ENCODE data around the gene AKAP1.
"Not testable (repeated sequence)": the region's sequence is repeated elsewhere in the genome, so short reads cannot be mapped to it uniquely, and the experiment has no call there.

AKAP1 gene

DNA sequence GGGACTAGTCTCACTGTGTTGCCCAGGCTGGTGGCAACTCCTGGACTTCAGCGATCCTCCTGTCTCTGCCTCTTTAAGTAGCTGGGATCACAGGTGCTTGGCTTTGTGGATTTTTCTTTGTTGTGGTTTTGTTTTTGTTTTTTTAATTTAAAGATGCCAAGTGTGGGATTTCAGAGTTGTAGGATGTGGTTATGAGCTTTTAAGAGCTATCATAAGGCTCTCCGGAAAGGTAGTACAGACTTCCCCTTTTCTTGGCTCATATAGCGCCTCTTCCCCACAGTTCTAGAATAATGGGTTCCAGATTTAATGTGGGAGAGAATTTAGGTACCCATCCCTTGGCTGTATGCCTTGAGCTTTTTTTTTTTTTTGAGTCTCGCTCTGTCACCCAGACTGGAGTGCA is 17.1 kb downstream of the AKAP1 start:
- in situ Hi-C loops (cut with HindIII; ENCODE audit: low sequenced_read_pairs) = no loop called here
- H3K4me3 ChIP-seq (ENCODE audit: low read depth, low read length) = no peak overlapping the region
- TF ChIP-seq, protein P1, sequence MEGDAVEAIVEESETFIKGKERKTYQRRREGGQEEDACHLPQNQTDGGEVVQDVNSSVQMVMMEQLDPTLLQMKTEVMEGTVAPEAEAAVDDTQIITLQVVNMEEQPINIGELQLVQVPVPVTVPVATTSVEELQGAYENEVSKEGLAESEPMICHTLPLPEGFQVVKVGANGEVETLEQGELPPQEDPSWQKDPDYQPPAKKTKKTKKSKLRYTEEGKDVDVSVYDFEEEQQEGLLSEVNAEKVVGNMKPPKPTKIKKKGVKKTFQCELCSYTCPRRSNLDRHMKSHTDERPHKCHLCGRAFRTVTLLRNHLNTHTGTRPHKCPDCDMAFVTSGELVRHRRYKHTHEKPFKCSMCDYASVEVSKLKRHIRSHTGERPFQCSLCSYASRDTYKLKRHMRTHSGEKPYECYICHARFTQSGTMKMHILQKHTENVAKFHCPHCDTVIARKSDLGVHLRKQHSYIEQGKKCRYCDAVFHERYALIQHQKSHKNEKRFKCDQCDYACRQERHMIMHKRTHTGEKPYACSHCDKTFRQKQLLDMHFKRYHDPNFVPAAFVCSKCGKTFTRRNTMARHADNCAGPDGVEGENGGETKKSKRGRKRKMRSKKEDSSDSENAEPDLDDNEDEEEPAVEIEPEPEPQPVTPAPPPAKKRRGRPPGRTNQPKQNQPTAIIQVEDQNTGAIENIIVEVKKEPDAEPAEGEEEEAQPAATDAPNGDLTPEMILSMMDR (IDR thresholded peaks at IDR 0.05; ENCODE audit: low read depth, low read length) = no peak
- DNase-seq (ENCODE audit: low read depth, low spot score) = no peak

GRCh38 chr17:57102660-57103059 is 17.6 kb downstream of the AKAP1 start:
- DNase-seq (ENCODE audit: low read depth, low spot score); H3K4me3 ChIP-seq (ENCODE audit: low read depth, low read length); in situ Hi-C loops (cut with HindIII; ENCODE audit: low sequenced_read_pairs): not testable (repeated sequence)

DNA sequence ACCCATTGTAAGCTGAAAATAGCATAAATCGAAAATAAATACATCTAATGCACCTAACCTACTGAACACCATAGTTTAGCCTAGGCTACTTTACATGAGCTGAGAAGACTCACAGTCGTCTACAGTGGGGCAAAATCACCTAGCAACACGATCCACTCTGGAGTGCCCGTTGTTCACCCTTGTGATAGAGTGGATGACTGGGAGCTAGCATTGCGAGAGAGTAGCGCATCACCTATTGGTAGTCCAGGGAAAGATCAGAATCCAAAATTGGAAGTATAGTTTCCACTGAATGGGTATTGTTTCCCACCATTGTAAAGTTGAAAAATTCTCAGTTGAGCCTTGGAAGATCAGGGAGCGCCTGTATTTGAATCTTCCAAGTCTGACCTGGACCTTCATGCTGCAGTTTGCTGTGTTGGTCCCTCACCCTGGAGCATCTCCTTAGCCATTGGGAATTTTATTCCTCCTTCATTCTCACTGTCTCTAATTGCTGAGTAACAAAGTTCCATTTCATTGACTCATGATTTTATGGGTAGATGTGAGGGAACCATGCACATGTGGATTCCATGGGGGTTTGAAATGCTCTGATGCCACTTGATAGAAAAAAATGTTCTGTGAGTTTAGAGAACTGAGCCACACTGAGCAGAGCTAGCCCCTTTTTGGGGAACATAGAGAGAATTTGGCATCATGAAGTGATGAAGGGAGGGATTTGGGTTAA is 19.6 kb downstream of the AKAP1 start:
- in situ Hi-C loops (cut with HindIII; ENCODE audit: low sequenced_read_pairs) = no loop called here
- TF ChIP-seq, protein P1 (IDR thresholded peaks at IDR 0.05; ENCODE audit: low read depth, low read length) = no peak
- peak; percentile 47 for DNase-seq (ENCODE audit: low read depth, low spot score)
- no peak overlapping the region for H3K4me3 ChIP-seq (ENCODE audit: low read depth, low read length)

DNA sequence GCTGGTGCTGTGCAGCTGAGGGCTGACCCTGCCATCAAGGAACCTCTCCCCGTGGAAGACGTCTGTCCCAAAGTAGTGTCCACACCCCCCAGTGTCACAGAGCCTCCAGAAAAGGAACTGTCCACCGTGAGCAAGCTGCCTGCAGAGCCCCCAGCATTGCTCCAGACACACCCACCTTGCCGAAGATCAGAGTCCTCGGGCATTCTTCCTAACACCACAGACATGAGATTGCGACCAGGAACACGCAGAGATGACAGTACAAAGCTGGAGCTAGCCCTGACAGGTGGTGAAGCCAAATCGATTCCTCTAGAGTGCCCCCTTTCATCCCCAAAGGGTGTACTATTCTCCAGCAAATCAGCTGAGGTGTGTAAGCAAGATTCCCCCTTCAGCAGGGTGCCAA is 20.5 kb downstream of the AKAP1 start:
- H3K4me3 ChIP-seq (ENCODE audit: low read depth, low read length) = no peak overlapping the region
- DNase-seq (ENCODE audit: low read depth, low spot score) = no peak
- TF ChIP-seq, protein P1 (IDR thresholded peaks at IDR 0.05; ENCODE audit: low read depth, low read length) = no peak
- in situ Hi-C loops (cut with HindIII; ENCODE audit: low sequenced_read_pairs) = no loop called here

DNA sequence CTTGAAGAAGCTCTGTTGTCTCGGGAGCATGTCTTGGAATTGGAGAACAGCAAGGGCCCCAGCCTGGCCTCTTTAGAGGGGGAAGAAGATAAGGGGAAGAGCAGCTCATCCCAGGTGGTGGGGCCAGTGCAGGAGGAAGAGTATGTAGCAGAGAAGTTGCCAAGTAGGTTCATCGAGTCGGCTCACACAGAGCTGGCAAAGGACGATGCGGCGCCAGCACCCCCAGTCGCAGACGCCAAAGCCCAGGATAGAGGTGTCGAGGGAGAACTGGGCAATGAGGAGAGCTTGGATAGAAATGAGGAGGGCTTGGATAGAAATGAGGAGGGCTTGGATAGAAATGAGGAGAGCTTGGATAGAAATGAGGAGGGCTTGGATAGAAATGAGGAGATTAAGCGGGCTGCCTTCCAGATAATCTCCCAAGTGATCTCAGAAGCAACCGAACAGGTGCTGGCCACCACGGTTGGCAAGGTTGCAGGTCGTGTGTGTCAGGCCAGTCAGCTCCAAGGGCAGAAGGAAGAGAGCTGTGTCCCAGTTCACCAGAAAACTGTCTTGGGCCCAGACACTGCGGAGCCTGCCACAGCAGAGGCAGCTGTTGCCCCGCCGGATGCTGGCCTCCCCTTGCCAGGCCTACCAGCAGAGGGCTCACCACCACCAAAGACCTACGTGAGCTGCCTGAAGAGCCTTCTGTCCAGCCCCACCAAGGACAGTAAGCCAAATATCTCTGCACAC is 21.2 kb downstream of the AKAP1 start:
- DNase-seq (ENCODE audit: low read depth, low spot score) = no peak
- in situ Hi-C loops (cut with HindIII; ENCODE audit: low sequenced_read_pairs) = no loop called here
- no peak overlapping the region for H3K4me3 ChIP-seq (ENCODE audit: low read depth, low read length)
- TF ChIP-seq, protein P1 (IDR thresholded peaks at IDR 0.05; ENCODE audit: low read depth, low read length) = peak; percentile 44

DNA sequence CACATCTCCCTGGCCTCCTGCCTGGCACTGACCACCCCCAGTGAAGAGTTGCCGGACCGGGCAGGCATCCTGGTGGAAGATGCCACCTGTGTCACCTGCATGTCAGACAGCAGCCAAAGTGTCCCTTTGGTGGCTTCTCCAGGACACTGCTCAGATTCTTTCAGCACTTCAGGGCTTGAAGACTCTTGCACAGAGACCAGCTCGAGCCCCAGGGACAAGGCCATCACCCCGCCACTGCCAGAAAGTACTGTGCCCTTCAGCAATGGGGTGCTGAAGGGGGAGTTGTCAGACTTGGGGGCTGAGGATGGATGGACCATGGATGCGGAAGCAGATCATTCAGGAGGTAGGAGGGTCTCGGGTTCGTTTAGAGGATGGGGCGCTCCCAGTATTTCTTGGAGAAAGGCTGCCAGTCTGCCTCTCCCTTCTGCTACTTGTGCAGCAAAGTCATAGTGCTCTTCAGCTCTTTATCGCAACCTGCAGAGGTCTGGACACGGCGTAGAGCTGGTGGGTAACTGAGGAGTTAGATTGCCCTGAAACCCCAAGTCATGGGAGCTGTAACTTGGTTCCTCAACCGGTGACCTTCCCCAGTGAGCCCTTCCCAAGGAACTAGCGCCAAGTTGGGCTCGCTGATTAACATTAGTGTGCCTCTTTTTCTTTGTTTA is 21.9 kb downstream of the AKAP1 start:
- no peak overlapping the region for H3K4me3 ChIP-seq (ENCODE audit: low read depth, low read length)
- in situ Hi-C loops (cut with HindIII; ENCODE audit: low sequenced_read_pairs) = no loop called here
- TF ChIP-seq, protein P1 (IDR thresholded peaks at IDR 0.05; ENCODE audit: low read depth, low read length) = no peak
- no peak for DNase-seq (ENCODE audit: low read depth, low spot score)

All from astrocyte of the spinal cord (primary cell).